Vagina (tissue), 2 donors: Measurements from ENCODE around the gene WDR35. TPM values are rescaled to one million over a fixed set of nuclear protein-coding genes. Genes with fewer than 3 reads are reported as not detected.
A peak's percentile ranks its signal among the peaks of the same experiment; 100 is the strongest.

Experiments
- DNase-seq, 2 donors: peaks; one replicate each; pipeline ENCODE4 v3.0.0-alpha.2; 2017; ENCODE audit errors: extremely low spot score in 2 of 2
- H3K27ac ChIP-seq: fragments of 200-600 bp; sonication (generic); one replicate; pipeline ENCODE4 v1.5.1; 2019
- H3K27me3 ChIP-seq: fragments of 200-600 bp; sonication (generic); one replicate; pipeline ENCODE4 v1.5.1; 2019
- H3K36me3 ChIP-seq, 2 donors: fragments of 200-600 bp; sonication (generic); one replicate each; pipeline ENCODE4 v1.5.1; 2017 to 2019
- H3K4me1 ChIP-seq: fragments of 200-600 bp; sonication (generic); one replicate; pipeline ENCODE4 v1.5.1; 2019
- H3K4me3 ChIP-seq, 2 donors: fragments of 200-600 bp; sonication (generic); 1 replicate in 1 of 2; 2 replicates in 1 of 2; pipeline ENCODE4 v1.5.1; 2016 to 2019
- H3K9me3 ChIP-seq: fragments of 200-600 bp; sonication (generic); one replicate; pipeline ENCODE4 v1.5.1; 2019
- POLR2A ChIP-seq, 2 donors: fragments of 450-650 bp; IDR thresholded peaks; one replicate each; pipeline ENCODE4 v1.6.1; 2017; ENCODE audit warnings: antibody characterized with exemption in 2 of 2, mild to moderate bottlenecking in 2 of 2, moderate library complexity in 2 of 2
- POLR2AphosphoS5 ChIP-seq, 2 donors: sonication (generic); formaldehyde crosslinking; IDR thresholded peaks; one replicate each; pipeline ENCODE4 v1.9.0; 2017; ENCODE audit warnings: antibody characterized with exemption in 2 of 2, mild to moderate bottlenecking in 2 of 2, low read depth in 1 of 2; ENCODE audit not compliant: insufficient read depth in 1 of 2
- intact Hi-C: fragments of 100-400 bp; cut with DNase I; formaldehyde crosslinking; loops from one replicate; pipeline ENCODE4 v1.15.1; 2023
- total RNA-seq: library from RNA; depleted of rRNA; stranded (reverse); fragments of >200 nt; gene quantifications from one replicate; pipeline ENCODE4 v1.2.3, GENCODE V29; 2016
- TF ChIP-seq, protein P1 (sequence below), 3 experiments: fragments of 450-650 bp in 2 of 3; fragments of 200-600 bp in 1 of 3; sonication (generic) in 1 of 3; IDR thresholded peaks; one replicate each; pipeline ENCODE4 v1.5.1; 2017 to 2019; ENCODE audit warnings: antibody characterized with exemption in 3 of 3, mild to moderate bottlenecking in 2 of 3, moderate library complexity in 2 of 3

Gene WDR35
- total RNA-seq, 1 donor from 2014 or later: 8.3 TPM

GRCh38 chr2:19955544-19956422 lies 34.1 kb downstream of the WDR35 start:
- no peak for DNase-seq
- Histone ChIP-seq H3K36me3 (no peaks in the 10 kb centered on the region), H3K4me1 (no peaks in the 10 kb centered on the region), H3K27me3 (no peaks in the 10 kb centered on the region), H3K4me3 (no peak overlapping the region), H3K9me3 (no peaks in the 10 kb centered on the region), H3K27ac (no peak overlapping the region)
- TF ChIP-seq POLR2AphosphoS5 (IDR thresholded peaks at IDR 0.05; ENCODE audit: insufficient read depth in 1 of 2, low read depth in 1 of 2): peak in 1 of 2 donors; percentile 23
- TF ChIP-seq, protein P1, sequence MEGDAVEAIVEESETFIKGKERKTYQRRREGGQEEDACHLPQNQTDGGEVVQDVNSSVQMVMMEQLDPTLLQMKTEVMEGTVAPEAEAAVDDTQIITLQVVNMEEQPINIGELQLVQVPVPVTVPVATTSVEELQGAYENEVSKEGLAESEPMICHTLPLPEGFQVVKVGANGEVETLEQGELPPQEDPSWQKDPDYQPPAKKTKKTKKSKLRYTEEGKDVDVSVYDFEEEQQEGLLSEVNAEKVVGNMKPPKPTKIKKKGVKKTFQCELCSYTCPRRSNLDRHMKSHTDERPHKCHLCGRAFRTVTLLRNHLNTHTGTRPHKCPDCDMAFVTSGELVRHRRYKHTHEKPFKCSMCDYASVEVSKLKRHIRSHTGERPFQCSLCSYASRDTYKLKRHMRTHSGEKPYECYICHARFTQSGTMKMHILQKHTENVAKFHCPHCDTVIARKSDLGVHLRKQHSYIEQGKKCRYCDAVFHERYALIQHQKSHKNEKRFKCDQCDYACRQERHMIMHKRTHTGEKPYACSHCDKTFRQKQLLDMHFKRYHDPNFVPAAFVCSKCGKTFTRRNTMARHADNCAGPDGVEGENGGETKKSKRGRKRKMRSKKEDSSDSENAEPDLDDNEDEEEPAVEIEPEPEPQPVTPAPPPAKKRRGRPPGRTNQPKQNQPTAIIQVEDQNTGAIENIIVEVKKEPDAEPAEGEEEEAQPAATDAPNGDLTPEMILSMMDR (IDR thresholded peaks at IDR 0.05): peak; percentile 30 to 57 (median 31)
- TF ChIP-seq POLR2A (IDR thresholded peaks at IDR 0.05): no peak
- intact Hi-C loops: loop anchor here (5.0 kb wide), 1 partner anchor 137 kb away; no protein-coding TSS in a partner anchor

- no peak overlapping the region for H3K4me3 ChIP-seq
These were observed 40.8 kb downstream of the WDR35 start for GRCh38 chr2:19949071-19949470.

DNA sequence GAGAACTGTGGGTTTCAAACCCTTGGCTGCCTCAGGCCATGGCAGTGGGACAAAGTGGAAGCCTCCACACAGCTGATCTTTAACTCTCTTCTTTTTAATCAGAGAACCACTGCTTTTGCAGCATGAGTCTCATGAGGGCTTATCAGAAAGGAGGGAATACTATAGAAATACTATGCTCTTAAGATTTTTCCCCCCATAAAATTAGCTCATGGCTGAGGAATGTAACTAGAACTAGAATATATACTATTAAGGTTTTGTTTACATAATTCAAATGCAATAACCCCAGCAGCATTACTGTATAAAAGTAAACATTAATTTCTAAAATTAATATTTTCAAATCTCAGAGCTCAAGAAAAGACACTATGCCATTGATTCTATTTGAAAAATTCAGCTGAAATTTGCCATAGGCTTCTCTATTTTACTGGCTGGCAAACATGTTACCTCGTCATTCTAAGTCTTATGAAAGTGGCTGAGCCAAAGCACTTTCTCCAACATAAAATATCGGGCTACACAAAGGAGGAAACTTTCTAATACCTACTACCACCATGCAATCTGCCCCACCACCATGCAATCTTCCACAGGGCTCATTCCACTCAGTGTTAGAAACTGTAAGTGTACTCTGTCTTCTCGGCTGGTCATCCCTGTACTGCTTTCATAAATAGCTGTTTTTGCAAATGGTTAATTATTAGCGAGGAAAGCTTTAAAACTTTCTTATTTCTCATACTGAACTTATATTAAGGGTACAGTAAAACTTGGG lies 42.5 kb downstream of the WDR35 start:
- Histone ChIP-seq H3K36me3 (no peaks in the 10 kb centered on the region), H3K27me3 (no peaks in the 10 kb centered on the region), H3K4me3 (no peak overlapping the region), H3K4me1 (no peaks in the 10 kb centered on the region), H3K9me3 (no peaks in the 10 kb centered on the region), H3K27ac (no peak overlapping the region)
- TF ChIP-seq, protein P1 (IDR thresholded peaks at IDR 0.05): no peak
- no peak for TF ChIP-seq POLR2A (IDR thresholded peaks at IDR 0.05)
- no peak for TF ChIP-seq POLR2AphosphoS5 (IDR thresholded peaks at IDR 0.05; ENCODE audit: insufficient read depth in 1 of 2, low read depth in 1 of 2)
- intact Hi-C loops: no loop called here
- no peak for DNase-seq

More at GRCh38 chr2:19949071-19949470, 40.8 kb downstream of the WDR35 start:
- no peaks in the 10 kb centered on the region for H3K9me3 ChIP-seq
- no peak overlapping the region for H3K27ac ChIP-seq
- no peak for DNase-seq
- H3K27me3 ChIP-seq: no peaks in the 10 kb centered on the region
- intact Hi-C loops: no loop called here
- H3K36me3 ChIP-seq: no peaks in the 10 kb centered on the region
- no peaks in the 10 kb centered on the region for H3K4me1 ChIP-seq
- TF ChIP-seq POLR2A (IDR thresholded peaks at IDR 0.05) (no peak), POLR2AphosphoS5 (IDR thresholded peaks at IDR 0.05; ENCODE audit: insufficient read depth in 1 of 2, low read depth in 1 of 2) (no peak)
- TF ChIP-seq, protein P1 (IDR thresholded peaks at IDR 0.05): no peak

- no peak overlapping the region for H3K4me3 ChIP-seq
- TF ChIP-seq POLR2A (IDR thresholded peaks at IDR 0.05): no peak
- TF ChIP-seq, protein P1 (IDR thresholded peaks at IDR 0.05): no peak
- TF ChIP-seq POLR2AphosphoS5 (IDR thresholded peaks at IDR 0.05; ENCODE audit: insufficient read depth in 1 of 2, low read depth in 1 of 2): no peak
- no peaks in the 10 kb centered on the region for H3K9me3 ChIP-seq
- H3K27ac ChIP-seq: no peak overlapping the region
- no peak for DNase-seq
- no peaks in the 10 kb centered on the region for H3K36me3 ChIP-seq
- intact Hi-C loops: no loop called here
- H3K27me3 ChIP-seq: no peaks in the 10 kb centered on the region
- no peaks in the 10 kb centered on the region for H3K4me1 ChIP-seq
These were observed 45.6 kb downstream of the WDR35 start for GRCh38 chr2:19944205-19944845.
